Gastrocnemius medialis (tissue), 4 donors: Measurements from ENCODE around the gene AP3B1.

Source experiments
- CTCF ChIP-seq, 5 experiments: fragments of 450-650 bp in 3 of 5; fragments of 200-600 bp in 2 of 5; sonication (generic) in 2 of 5; IDR thresholded peaks in 4 of 5; conservative IDR thresholded peaks in 1 of 5; 1 replicate in 4 of 5; 2 replicates in 1 of 5; pipeline ENCODE4 v1.5.1; 2016 to 2019; ENCODE audit warnings: antibody characterized with exemption in 5 of 5, mild to moderate bottlenecking in 3 of 5, moderate library complexity in 3 of 5
- POLR2A ChIP-seq, 2 donors: fragments of 450-650 bp; IDR thresholded peaks; one replicate each; pipeline ENCODE4 v1.6.1; 2017; ENCODE audit warnings: antibody characterized with exemption in 2 of 2, mild to moderate bottlenecking in 2 of 2, moderate library complexity in 2 of 2

- TF ChIP-seq POLR2A (IDR thresholded peaks at IDR 0.05) (no peak), CTCF (IDR thresholded peaks at IDR 0.05 in 4 of 5, conservative IDR thresholded peaks at IDR 0.05 in 1 of 5) (no peak)
Observed at GRCh38 chr5:78182838-78183237, 111.7 kb downstream of the AP3B1 start.
